Stimulated activated CD4-positive, alpha-beta T cell treated with anti-CD3 and anti-CD28 coated beads, TNF-alpha, amount 100 ng/mL, for 1 hour (primary cell): ENCODE results near the gene PI3.
"Not testable (repeated sequence)": the region's sequence is repeated elsewhere in the genome, so short reads cannot be mapped to it uniquely, and the experiment has no call there.

ENCODE experiments used
- DNase-seq, 3 donors: peaks; one replicate each; pipeline ENCODE4 v3.0.0-alpha.2; 2020; ENCODE audit warnings: low read depth in 3 of 3, low spot score in 1 of 3

The PI3 gene

GRCh38 chr20:45174434-45175364, at the start of gene PI3:
PI3 (plus strand) TSS chr20:45174902; CDS start chr20:45174923, 21 bp downstream.
- DNase-seq, result no peak

GRCh38 chr20:45128099-45128498, 46.6 kb upstream of the PI3 start:
- DNase-seq, result no peak

GRCh38 chr20:45136911-45137310, 37.8 kb upstream of the PI3 start:
- DNase-seq, result no peak

DNA sequence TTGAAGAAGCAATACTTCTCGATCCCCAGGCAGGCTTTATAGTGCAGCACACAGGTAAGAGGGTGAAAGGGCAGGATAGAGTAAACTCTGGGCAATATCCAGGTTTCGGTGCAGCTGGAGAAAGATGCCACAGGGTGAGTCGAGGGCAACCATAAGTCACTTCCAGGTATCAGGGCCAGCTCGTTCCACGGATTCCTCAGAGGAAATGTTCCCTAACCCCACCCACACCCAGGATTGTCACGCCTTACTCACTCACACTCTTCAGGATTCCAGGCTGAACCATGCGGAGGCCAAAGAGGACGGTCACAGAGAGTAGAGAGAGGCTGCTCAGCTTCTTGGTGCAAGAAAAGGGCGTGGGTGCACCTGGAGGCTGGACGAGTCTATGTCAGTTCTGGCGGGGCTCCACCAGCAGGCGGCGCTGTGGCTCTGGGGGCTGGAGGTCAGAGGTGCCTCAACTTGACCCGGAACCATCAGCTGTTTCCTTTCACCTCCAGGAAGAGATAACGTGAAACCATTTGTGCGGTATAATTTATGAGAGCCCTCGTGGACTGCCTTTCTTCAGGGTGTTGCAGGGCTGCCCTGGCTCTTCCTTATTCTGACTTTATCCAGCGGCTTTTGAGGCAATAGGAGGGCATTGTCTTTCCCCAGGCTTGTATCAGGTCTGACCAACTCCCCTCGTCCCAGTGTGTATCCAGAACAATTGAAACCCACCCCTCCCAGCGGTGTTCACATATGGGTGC, 36.0 kb upstream of the PI3 start:
- peak in 1 of 3 donors; percentile 31 for DNase-seq

GRCh38 chr20:45139733-45140375, 34.8 kb upstream of the PI3 start:
- DNase-seq, result not testable (repeated sequence)

GRCh38 chr20:45140836-45141235, 33.9 kb upstream of the PI3 start:
- no peak for DNase-seq

DNA sequence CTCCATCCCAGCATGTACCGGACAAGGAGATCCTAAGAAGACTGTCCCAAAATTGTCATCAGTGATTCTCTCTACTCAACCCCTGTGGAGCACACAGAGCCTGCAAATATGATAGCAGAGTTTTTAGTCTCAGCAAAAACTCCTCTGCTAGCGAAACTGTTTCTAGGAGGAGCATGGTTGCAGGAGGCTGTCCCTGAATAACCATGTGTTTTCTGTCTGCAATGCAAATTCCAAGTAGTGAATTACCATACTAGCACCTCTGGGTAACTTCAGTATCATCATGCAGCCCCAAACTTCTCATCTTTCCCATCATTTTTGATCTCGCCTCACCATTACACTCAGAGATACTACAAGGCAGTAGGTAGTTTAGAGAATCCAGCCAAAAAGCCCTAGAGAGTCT, 25.6 kb upstream of the PI3 start:
- DNase-seq, result no peak

- no peak for DNase-seq
Observed at GRCh38 chr20:45152405-45152804, 22.3 kb upstream of the PI3 start.

DNA sequence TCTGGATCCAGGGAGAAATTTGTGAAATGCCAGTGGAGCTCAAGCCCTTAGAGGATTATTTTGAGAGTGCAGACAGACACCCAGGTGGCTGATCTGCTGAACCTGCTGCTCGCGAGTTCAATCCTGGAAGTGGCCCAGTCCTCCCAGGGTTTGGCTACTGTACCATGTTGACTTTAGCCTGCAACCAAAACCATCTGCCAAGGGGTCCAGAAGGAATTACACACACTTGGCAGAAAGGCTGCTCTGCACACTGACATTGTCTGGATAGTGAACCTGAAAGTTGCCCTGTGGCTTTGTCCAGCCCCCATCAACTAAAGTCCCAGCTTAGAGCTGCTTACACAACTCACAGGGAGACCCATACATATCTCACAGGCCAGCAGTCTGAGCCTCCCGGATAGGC, 21.6 kb upstream of the PI3 start:
- DNase-seq, result no peak

GRCh38 chr20:45153752-45154151, 20.9 kb upstream of the PI3 start:
- no peak for DNase-seq

DNA sequence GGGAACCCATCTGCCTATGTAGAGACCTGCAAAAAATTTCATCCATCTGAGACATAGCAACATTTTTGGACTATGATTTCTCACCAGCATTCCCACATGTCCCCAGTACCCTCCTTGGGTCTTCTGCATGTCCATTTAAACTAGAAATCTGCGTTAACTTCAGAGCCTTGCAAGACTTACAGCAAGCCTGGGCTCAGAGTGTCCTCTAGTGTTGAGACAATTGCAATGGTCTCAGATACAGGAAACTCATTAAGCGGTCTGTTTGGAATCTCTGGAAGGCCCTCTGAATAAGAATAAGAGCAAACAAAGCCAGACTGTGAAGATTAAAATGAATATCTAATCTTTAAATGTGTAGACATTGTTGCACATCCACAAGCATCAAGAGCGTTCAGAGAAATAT, 20.5 kb upstream of the PI3 start:
- no peak for DNase-seq

GRCh38 chr20:45154794-45155193, 19.9 kb upstream of the PI3 start:
- not testable (repeated sequence) for DNase-seq

- DNase-seq, result no peak
Observed at GRCh38 chr20:45156713-45157112, 18.0 kb upstream of the PI3 start.

GRCh38 chr20:45157962-45158361, 16.7 kb upstream of the PI3 start:
- no peak for DNase-seq

DNA sequence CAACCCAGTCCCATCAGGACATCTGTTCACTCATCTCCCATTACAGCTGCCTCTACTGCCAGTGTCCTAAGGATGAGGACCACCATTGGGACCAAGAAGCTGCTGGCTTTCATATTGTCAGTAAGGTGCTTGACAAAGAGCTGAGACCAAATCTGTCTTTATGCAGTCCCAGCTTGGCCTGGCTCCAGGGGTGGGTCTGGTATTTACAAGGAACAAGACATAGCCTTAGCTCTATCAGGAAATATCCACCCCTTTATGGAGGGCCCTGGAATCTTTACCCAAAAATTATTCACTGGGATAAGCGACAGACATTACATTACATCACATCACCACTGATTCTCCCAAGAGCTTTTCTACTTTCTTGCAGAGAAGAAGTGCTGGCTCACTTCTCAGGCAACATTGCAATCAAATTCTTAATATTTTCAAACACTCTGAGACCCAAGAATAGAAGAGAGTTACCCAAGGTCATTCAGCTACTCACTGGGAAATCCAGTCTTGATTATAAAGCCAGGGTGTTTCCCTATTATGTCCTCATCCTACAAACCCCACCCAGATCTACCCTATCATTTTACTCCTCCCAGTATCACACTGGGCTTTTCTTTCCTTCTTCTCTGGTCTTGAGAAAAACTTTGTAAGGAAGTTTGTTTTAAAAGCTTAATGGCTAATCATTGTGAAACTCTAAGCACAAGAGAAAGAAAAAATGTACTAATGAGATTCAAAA, 11.5 kb upstream of the PI3 start:
- no peak for DNase-seq

DNA sequence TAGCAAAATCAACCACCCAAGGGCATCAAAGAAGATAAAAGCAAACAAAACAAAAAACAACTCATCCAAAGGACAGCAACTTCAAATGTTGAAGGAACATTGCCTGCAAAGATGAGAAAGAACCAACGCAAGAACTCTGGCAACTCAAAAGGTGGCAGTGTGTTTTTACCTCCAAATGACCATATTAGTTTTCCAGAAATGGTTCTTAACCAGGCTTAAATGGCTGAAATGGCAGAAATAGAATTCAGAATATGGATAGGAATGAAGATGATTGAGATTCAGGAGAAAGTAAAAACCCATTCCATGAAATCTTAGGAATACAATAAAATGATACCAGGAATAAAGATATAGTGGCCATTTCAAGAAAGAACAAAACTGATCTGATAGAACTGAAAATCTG, 9.8 kb upstream of the PI3 start:
- DNase-seq, result no peak

- no peak for DNase-seq
Observed at GRCh38 chr20:45173522-45173921, 1.2 kb upstream of the PI3 start.

GRCh38 chr20:45176526-45177267, 2.0 kb downstream of the PI3 start:
- no peak for DNase-seq

- DNase-seq, result no peak
Observed at GRCh38 chr20:45179166-45179565, 4.5 kb downstream of the PI3 start.

DNA sequence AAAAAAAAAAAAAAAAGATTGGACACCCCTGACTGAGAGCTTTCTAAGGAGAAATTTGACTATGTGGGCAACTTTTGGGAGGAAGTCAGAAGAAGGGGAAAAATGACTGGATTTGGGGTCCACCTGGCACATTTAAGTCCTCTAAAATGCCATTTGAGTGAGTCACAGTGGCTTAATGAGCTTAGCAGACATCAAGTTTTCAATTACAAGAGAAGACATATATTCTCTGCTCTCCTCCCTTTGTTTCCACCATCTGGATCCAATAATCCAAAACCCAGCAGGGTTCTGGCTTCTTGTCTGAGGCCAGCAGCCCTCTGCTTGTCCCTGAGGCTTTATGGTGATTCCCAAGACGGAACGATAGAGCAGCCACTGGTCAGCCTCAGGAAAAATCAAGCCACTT, 6.9 kb downstream of the PI3 start:
- DNase-seq, result no peak
